HepG2 (cell line): Measurements from ENCODE around the gene CC2D1A. TPM values are rescaled to one million over a fixed set of nuclear protein-coding genes. Genes with fewer than 3 reads are reported as not detected.

ENCODE experiments used
- ATAC-seq: fragments of 200-7000 bp; cut with Tn5 transposase; 3 replicates; pipeline ENCODE4 v1.9.1; 2020; ENCODE audit warnings: mild to moderate bottlenecking, moderate library complexity
- BruUV-seq: library from RNA; stranded (reverse); fragments of 400-500 nt; replicated peaks from 2 replicates; lab custom pipeline; 2021; lab: Mats Ljungman, UMichigan
- CTCF ChIA-PET: fragments of 300-600 bp; formaldehyde crosslinking; extraction: SDS; loops from one replicate; lab custom pipeline; 2021; ENCODE audit warnings: low total read pairs, inconsistent platforms, low intra/inter-chr PET ratio; lab: Yijun Ruan, JAX
- POLR2A ChIA-PET: fragments of 350-600 bp; sonication (Branson Sonifier 250); formaldehyde crosslinking; loops from one replicate; lab custom pipeline; 2020; ENCODE audit warnings: antibody characterized with exemption, inconsistent platforms; lab: Yijun Ruan, JAX
- DNase-seq: peaks from one replicate; pipeline ENCODE4 v3.0.0-alpha.2; 2015; ENCODE audit warnings: low spot score
- FAIRE-seq: peaks from 3 replicates; lab custom pipeline; 2011; peaks lifted over from hg19 to GRCh38; lab: Jason Lieb, UNC
- H2AFZ ChIP-seq: one replicate; pipeline ENCODE4 v1.6.1; 2011; ENCODE audit warnings: low read length, inconsistent platforms
- H3K27ac ChIP-seq: fragments of 300-600 bp; 3 replicates; pipeline ENCODE4 v1.8.0; 2011; ENCODE audit warnings: mixed run types, mild to moderate bottlenecking, mixed read lengths, low read length, inconsistent platforms; ENCODE audit not compliant: insufficient read depth; ENCODE audit errors: extremely low read length
- H3K27me3 ChIP-seq, 2 experiments: fragments of 200-600 bp in 1 of 2; 2 replicates in 1 of 2; 3 replicates in 1 of 2; pipeline versions ENCODE4 v1.6.0 to v1.8.0; 2011; ENCODE audit warnings: low read length in 2 of 2, mild to moderate bottlenecking in 2 of 2, moderate library complexity in 2 of 2, inconsistent platforms in 1 of 2; ENCODE audit not compliant: insufficient read depth in 2 of 2, control insufficient read depth in 1 of 2
- H3K36me3 ChIP-seq, 2 experiments: fragments of 200-600 bp in 1 of 2; replicated peaks in 1 of 2; 2 replicates in 1 of 2; 3 replicates in 1 of 2; pipeline versions ENCODE4 v1.5.1 to v1.8.0; 2011; ENCODE audit warnings: low read length in 2 of 2, inconsistent platforms in 1 of 2; ENCODE audit not compliant: insufficient read depth in 2 of 2, control insufficient read depth in 1 of 2
- H3K4me1 ChIP-seq: 2 replicates; pipeline ENCODE4 v1.5.1; 2012; ENCODE audit warnings: low read length, inconsistent platforms; ENCODE audit not compliant: insufficient read depth
- H3K4me2 ChIP-seq: 2 replicates; pipeline ENCODE4 v1.6.0; 2011; ENCODE audit warnings: low read depth, low read length, inconsistent platforms
- H3K4me3 ChIP-seq, 3 experiments: fragments of 200-600 bp in 1 of 3; sonication (generic), shearing (Covaris generic) in 1 of 3; replicated peaks in 1 of 3; 2 replicates each; pipeline ENCODE4 v1.5.1; 2011 to 2016; ENCODE audit warnings: low read length in 3 of 3, inconsistent platforms in 2 of 3, low read depth in 2 of 3, mild to moderate bottlenecking in 2 of 3, control low read depth in 1 of 3, mixed read lengths in 1 of 3; ENCODE audit not compliant: insufficient read depth in 1 of 3
- H3K79me2 ChIP-seq: one replicate; pipeline ENCODE4 v1.6.1; 2011; ENCODE audit warnings: low read length, inconsistent platforms; ENCODE audit not compliant: insufficient read depth
- H3K9ac ChIP-seq: 2 replicates; pipeline ENCODE4 v1.6.0; 2011; ENCODE audit warnings: mild to moderate bottlenecking, low read depth, low read length, inconsistent platforms; ENCODE audit not compliant: insufficient read depth
- H3K9me3 ChIP-seq: 2 replicates; pipeline ENCODE4 v1.5.1; 2012; ENCODE audit warnings: mild to moderate bottlenecking, low read length
- H4K20me1 ChIP-seq: 2 replicates; pipeline ENCODE4 v1.6.0; 2011; ENCODE audit warnings: inconsistent platforms, mild to moderate bottlenecking, low read length, moderate library complexity; ENCODE audit not compliant: insufficient read depth
- ZNF121 ChIP-seq: sonication (generic); formaldehyde crosslinking; IDR thresholded peaks from 2 replicates; pipeline ENCODE4 v1.5.0; 2020; ENCODE audit warnings: mild to moderate bottlenecking, missing genetic modification reagents
- ZNF225 ChIP-seq: sonication (generic); formaldehyde crosslinking; IDR thresholded peaks from 2 replicates; pipeline ENCODE4 v1.4.0; 2020; ENCODE audit warnings: mild to moderate bottlenecking, missing genetic modification reagents
- WGBS: methylation state at CpG from one replicate; pipeline ENCODE4 v1.1.6; 2017; ENCODE audit warnings: low lambda C conversion rate; 5-methylcytosine and 5-hydroxymethylcytosine counted together
- in situ Hi-C: cut with HindIII; loops from 2 replicates; pipeline ENCODE4 v1.10.0; 2017; ENCODE audit warnings: low pct_unique_long_range_greater_than_20kb; ENCODE audit not compliant: extremely low pct_ligation_motif_present
- intact Hi-C: fragments of 100-400 bp; cut with micrococcal nuclease; formaldehyde crosslinking; loops from one replicate; pipeline ENCODE4 v1.10.0; 2022; ENCODE audit not compliant: unreplicated experiment
- polyA plus RNA-seq, 8 experiments: library from polyadenylated mRNA; depleted of rRNA in 3 of 8; stranded (reverse) in 7 of 8; unstranded in 1 of 8; fragments of >200 nt; fragmentation: Illumina TruSeq in 4 of 8; extraction: Trizol in 4 of 8; gene quantifications; 2 replicates each; pipeline versions ENCODE4 v1.2.1 to v1.2.3, GENCODE V29; 2011 to 2016; ENCODE audit warnings: low read depth in 4 of 8, missing spikeins in 1 of 8, mixed read lengths in 1 of 8; ENCODE audit not compliant: insufficient read depth in 1 of 8
- total RNA-seq, 5 experiments: library from RNA; depleted of rRNA; stranded (reverse); fragments of >200 nt; fragmentation: Illumina TruSeq; extraction: Trizol; gene quantifications; 2 replicates each; pipeline ENCODE4 v1.2.3, GENCODE V29; 2016; ENCODE audit warnings: low read depth in 1 of 5
- TF ChIP-seq, protein P1 (sequence below): sonication (generic); formaldehyde crosslinking; IDR thresholded peaks from 2 replicates; pipeline ENCODE4 v1.5.0; 2020; ENCODE audit warnings: mild to moderate bottlenecking, missing genetic modification reagents
- TF ChIP-seq, protein P2 (sequence below): sonication (generic); formaldehyde crosslinking; IDR thresholded peaks from 2 replicates; pipeline ENCODE4 v1.4.0; 2020; ENCODE audit warnings: missing genetic modification reagents, borderline replicate concordance
- TF ChIP-seq, protein P3 (sequence below), 2 experiments: sonication (generic) in 1 of 2; formaldehyde crosslinking in 1 of 2; IDR thresholded peaks; 2 replicates each; pipeline versions ENCODE4 v1.4.0 to v1.6.1; 2018 to 2020; ENCODE audit warnings: missing genetic modification reagents in 2 of 2, borderline replicate concordance in 1 of 2, low read depth in 1 of 2, mild to moderate bottlenecking in 1 of 2, missing biosample characterization in 1 of 2

Gene CC2D1A
- total and polyA plus RNA-seq, 2 of the 13 experiments (the other 11 are each of a cell fraction or from before 2014, with no cell fraction given): 9.7 to 11.5 TPM

DNA sequence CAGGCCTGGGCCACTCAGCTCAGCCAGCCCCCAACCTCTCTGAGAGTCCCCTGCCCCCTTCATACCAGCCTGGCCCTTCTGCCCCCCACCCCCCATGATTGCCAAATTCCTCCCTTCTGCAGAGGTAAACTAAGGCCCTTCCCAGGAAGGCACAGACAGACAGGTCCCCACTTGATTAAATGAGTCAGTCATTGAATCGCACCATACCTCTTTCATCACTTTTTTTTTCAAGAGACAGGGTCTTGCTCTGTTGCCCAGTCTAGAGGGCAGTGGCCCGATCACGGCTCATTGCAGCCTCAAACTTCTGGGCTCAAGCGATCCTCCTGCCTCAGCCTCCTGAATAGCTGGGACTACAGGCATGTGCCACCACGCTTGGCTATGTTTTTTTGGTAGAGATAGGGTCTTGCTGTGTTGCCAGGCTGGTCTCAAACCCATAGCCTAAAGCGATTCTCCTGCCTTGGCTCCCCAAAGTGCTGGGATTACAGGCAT is 26.2 kb downstream of the CC2D1A start:
- BruUV-seq: no TSS peak
- no peak for FAIRE-seq
- no peak overlapping the region for H3K9ac ChIP-seq
- no peak overlapping the region for H3K4me2 ChIP-seq
- intact Hi-C loops (no loop called here), in situ Hi-C loops (no loop called here)
- H3K27ac ChIP-seq: no peak overlapping the region
- H3K36me3 ChIP-seq: peaks cover 2 to 8% of the 10 kb centered on the region in 2 experiments; a peak in 3 of 5 replicates
- H4K20me1 ChIP-seq: no peaks in the 10 kb centered on the region
- no peak for DNase-seq
- ChIA-PET POLR2A (interaction anchor here (1.6 kb wide), 1 partner anchor 11 kb away, joined by 4 read pairs; no protein-coding TSS in a partner anchor), CTCF (no interaction called here)
- peaks cover 0 to 10% of the 10 kb centered on the region in 2 experiments; a peak in 1 of 5 replicates for H3K27me3 ChIP-seq
- H3K79me2 ChIP-seq: no peaks in the 10 kb centered on the region
- WGBS: 83% methylated on average over 5 of the region's 6 CpGs
- H3K4me3 ChIP-seq: no peak overlapping the region
- peaks cover 7% of the 10 kb centered on the region for H3K4me1 ChIP-seq
- H3K9me3 ChIP-seq: no peaks in the 10 kb centered on the region
- no peak for ATAC-seq
- TF ChIP-seq, protein P1, sequence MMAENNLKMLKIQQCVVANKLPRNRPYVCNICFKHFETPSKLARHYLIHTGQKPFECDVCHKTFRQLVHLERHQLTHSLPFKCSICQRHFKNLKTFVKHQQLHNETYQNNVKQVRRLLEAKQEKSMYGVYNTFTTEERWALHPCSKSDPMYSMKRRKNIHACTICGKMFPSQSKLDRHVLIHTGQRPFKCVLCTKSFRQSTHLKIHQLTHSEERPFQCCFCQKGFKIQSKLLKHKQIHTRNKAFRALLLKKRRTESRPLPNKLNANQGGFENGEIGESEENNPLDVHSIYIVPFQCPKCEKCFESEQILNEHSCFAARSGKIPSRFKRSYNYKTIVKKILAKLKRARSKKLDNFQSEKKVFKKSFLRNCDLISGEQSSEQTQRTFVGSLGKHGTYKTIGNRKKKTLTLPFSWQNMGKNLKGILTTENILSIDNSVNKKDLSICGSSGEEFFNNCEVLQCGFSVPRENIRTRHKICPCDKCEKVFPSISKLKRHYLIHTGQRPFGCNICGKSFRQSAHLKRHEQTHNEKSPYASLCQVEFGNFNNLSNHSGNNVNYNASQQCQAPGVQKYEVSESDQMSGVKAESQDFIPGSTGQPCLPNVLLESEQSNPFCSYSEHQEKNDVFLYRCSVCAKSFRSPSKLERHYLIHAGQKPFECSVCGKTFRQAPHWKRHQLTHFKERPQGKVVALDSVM (CRISPR knock-in tag): peak; percentile 51; the same call in 1 of the 2 replicates
- TF ChIP-seq, protein P2, sequence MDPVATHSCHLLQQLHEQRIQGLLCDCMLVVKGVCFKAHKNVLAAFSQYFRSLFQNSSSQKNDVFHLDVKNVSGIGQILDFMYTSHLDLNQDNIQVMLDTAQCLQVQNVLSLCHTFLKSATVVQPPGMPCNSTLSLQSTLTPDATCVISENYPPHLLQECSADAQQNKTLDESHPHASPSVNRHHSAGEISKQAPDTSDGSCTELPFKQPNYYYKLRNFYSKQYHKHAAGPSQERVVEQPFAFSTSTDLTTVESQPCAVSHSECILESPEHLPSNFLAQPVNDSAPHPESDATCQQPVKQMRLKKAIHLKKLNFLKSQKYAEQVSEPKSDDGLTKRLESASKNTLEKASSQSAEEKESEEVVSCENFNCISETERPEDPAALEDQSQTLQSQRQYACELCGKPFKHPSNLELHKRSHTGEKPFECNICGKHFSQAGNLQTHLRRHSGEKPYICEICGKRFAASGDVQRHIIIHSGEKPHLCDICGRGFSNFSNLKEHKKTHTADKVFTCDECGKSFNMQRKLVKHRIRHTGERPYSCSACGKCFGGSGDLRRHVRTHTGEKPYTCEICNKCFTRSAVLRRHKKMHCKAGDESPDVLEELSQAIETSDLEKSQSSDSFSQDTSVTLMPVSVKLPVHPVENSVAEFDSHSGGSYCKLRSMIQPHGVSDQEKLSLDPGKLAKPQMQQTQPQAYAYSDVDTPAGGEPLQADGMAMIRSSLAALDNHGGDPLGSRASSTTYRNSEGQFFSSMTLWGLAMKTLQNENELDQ (CRISPR knock-in tag): no peak
- TF ChIP-seq ZNF225: no peak
- TF ChIP-seq, protein P3, sequence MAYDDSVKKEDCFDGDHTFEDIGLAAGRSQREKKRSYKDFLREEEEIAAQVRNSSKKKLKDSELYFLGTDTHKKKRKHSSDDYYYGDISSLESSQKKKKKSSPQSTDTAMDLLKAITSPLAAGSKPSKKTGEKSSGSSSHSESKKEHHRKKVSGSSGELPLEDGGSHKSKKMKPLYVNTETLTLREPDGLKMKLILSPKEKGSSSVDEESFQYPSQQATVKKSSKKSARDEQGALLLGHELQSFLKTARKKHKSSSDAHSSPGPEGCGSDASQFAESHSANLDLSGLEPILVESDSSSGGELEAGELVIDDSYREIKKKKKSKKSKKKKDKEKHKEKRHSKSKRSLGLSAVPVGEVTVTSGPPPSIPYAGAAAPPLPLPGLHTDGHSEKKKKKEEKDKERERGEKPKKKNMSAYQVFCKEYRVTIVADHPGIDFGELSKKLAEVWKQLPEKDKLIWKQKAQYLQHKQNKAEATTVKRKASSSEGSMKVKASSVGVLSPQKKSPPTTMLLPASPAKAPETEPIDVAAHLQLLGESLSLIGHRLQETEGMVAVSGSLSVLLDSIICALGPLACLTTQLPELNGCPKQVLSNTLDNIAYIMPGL (CRISPR knock-in tag; IDR thresholded peaks at IDR 0.05; ENCODE audit: borderline replicate concordance in 1 of 2, low read depth in 1 of 2): no peak
- peak; percentile 75 for TF ChIP-seq ZNF121
- no peak overlapping the region for H2AFZ ChIP-seq
